HG03139 (cell line): ENCODE measurements around the gene SEC31B.
A peak's percentile ranks its signal among the peaks of the same experiment; 100 is the strongest.

Source experiments
- ATAC-seq: cut with Tn5 transposase; IDR thresholded peaks from one replicate; pipeline ENCODE4 v1.9.1; 2021; ENCODE audit not compliant: unreplicated experiment

SEC31B gene

GRCh38 chr10:100519311-100520051 lies at the start of gene SEC31B:
Gene SEC31B (minus strand): TSS chr10:100519861. CDS start chr10:100516952, 2,909 bp downstream.
- no peak for ATAC-seq

- ATAC-seq: no peak
These were observed 49.3 kb upstream of the SEC31B start for GRCh38 chr10:100568912-100569311.

- ATAC-seq: no peak
These were observed 48.2 kb upstream of the SEC31B start for GRCh38 chr10:100567826-100568225.

GRCh38 chr10:100567249-100567648 lies 47.6 kb upstream of the SEC31B start:
- ATAC-seq: no peak

GRCh38 chr10:100566561-100566960 lies 46.9 kb upstream of the SEC31B start:
- ATAC-seq: no peak

- no peak for ATAC-seq
These were observed 45.7 kb upstream of the SEC31B start for GRCh38 chr10:100565206-100565985.

- no peak for ATAC-seq
These were observed 42.5 kb upstream of the SEC31B start for GRCh38 chr10:100562008-100562672.

GRCh38 chr10:100561005-100561404 lies 41.3 kb upstream of the SEC31B start:
- ATAC-seq: no peak

GRCh38 chr10:100560248-100560647 lies 40.6 kb upstream of the SEC31B start:
- no peak for ATAC-seq

GRCh38 chr10:100554902-100555301 lies 35.2 kb upstream of the SEC31B start:
- ATAC-seq: no peak

- ATAC-seq: no peak
These were observed 34.3 kb upstream of the SEC31B start for GRCh38 chr10:100553929-100554328.

GRCh38 chr10:100551738-100552137 lies 32.1 kb upstream of the SEC31B start:
- ATAC-seq: no peak

- no peak for ATAC-seq
These were observed 31.5 kb upstream of the SEC31B start for GRCh38 chr10:100551196-100551595.

- no peak for ATAC-seq
These were observed 25.3 kb upstream of the SEC31B start for GRCh38 chr10:100544950-100545349.

- ATAC-seq: no peak
These were observed 17.8 kb upstream of the SEC31B start for GRCh38 chr10:100537475-100537874.

- peak; percentile 98 for ATAC-seq
These were observed 16.2 kb upstream of the SEC31B start, which contains the start of gene HIF1AN for GRCh38 chr10:100535715-100536353. Gene HIF1AN (plus strand): TSS chr10:100535943. CDS start chr10:100535959, 16 bp downstream.

GRCh38 chr10:100535338-100535714 lies 15.7 kb upstream of the SEC31B start:
- ATAC-seq: no peak

- no peak for ATAC-seq
These were observed 15.1 kb upstream of the SEC31B start for GRCh38 chr10:100534726-100535125.

- no peak for ATAC-seq
These were observed 12.1 kb upstream of the SEC31B start for GRCh38 chr10:100531761-100532160.

GRCh38 chr10:100529475-100530298 lies 10.0 kb upstream of the SEC31B start, which contains the start of gene NDUFB8:
Gene NDUFB8 (minus strand): TSS chr10:100529871. CDS start chr10:100529851, 20 bp downstream.
- ATAC-seq: no peak
